Lung (tissue), 16 donors: ENCODE results near the gene GJB1. TPM values are rescaled to one million over a fixed set of nuclear protein-coding genes. Genes with fewer than 3 reads are reported as not detected.

ENCODE experiments used
- ATAC-seq: fragments of 200-7000 bp; cut with Tn5 transposase; one replicate; pipeline ENCODE4 v1.9.1; 2020; ENCODE audit warnings: moderate number of reproducible peaks; ENCODE audit not compliant: insufficient read depth, low FRiP score
- DNase-seq, 3 donors: peaks; one replicate each; pipeline ENCODE4 v3.0.0-alpha.2; 2013 to 2017
- H3K27ac ChIP-seq, 2 donors: one replicate each; pipeline ENCODE4 v1.5.1; 2013; ENCODE audit warnings: mild to moderate bottlenecking in 2 of 2, moderate library complexity in 2 of 2, control low read depth in 1 of 2, inconsistent platforms in 1 of 2, low read depth in 1 of 2, low read length in 1 of 2
- H3K27me3 ChIP-seq, 3 donors: one replicate each; pipeline ENCODE4 v1.5.1; 2013; ENCODE audit warnings: low read length in 2 of 3; ENCODE audit not compliant: control insufficient read depth in 3 of 3, insufficient read depth in 3 of 3
- H3K36me3 ChIP-seq, 4 donors: one replicate each; pipeline ENCODE4 v1.5.1; 2013; ENCODE audit warnings: low read length in 4 of 4, mild to moderate bottlenecking in 1 of 4, moderate library complexity in 1 of 4; ENCODE audit not compliant: control insufficient read depth in 4 of 4, insufficient read depth in 4 of 4
- H3K4me1 ChIP-seq, 5 donors: one replicate each; pipeline ENCODE4 v1.5.1; 2013; ENCODE audit warnings: low read length in 5 of 5, mild to moderate bottlenecking in 2 of 5, moderate library complexity in 1 of 5; ENCODE audit not compliant: control insufficient read depth in 5 of 5, insufficient read depth in 5 of 5
- H3K4me3 ChIP-seq: one replicate; pipeline ENCODE4 v1.5.1; 2013; ENCODE audit warnings: mild to moderate bottlenecking, control low read depth, moderate library complexity
- H3K9ac ChIP-seq, 2 donors: one replicate each; pipeline ENCODE4 v1.5.1; 2013; ENCODE audit warnings: low read length in 2 of 2, control low read depth in 1 of 2; ENCODE audit not compliant: insufficient read depth in 1 of 2
- H3K9me3 ChIP-seq, 4 donors: one replicate each; pipeline ENCODE4 v1.5.1; 2013; ENCODE audit warnings: low read length in 3 of 4, mild to moderate bottlenecking in 1 of 4, moderate library complexity in 1 of 4; ENCODE audit not compliant: control insufficient read depth in 4 of 4, insufficient read depth in 3 of 4
- WGBS, 2 donors: extraction: QIAGEN DNeasy Blood & Tissue Kit; methylation state at CpG; one replicate each; pipeline ENCODE4 v1.1.7; 2013; 5-methylcytosine and 5-hydroxymethylcytosine counted together
- long read RNA-seq, 5 donors: transcript quantifications; one replicate each; lab custom pipeline, GENCODE V29; 2026
- polyA plus RNA-seq, 2 donors: library from polyadenylated mRNA; stranded (reverse); fragments of 200-250 nt; gene quantifications; one replicate each; pipeline ENCODE4 v1.2.1, GENCODE V29; 2013
- total RNA-seq, 2 donors: library from RNA; depleted of rRNA in 1 of 2; stranded (reverse); fragments of >200 nt in 1 of 2; gene quantifications; one replicate each; pipeline ENCODE4 v1.2.1, GENCODE V29; 2014 to 2021
- TF ChIP-seq, protein P1 (sequence below): IDR thresholded peaks from 2 replicates; pipeline ENCODE4 v1.5.1; 2012; ENCODE audit warnings: mild to moderate bottlenecking; ENCODE audit errors: control extremely low read depth, extremely low read depth
- donor health status: control.
- donor health status: control.
- donor health status: Bipolar disorder and iron deficiency.
- donor health status: healthy.
- donor health status: DM: yes; HTN: yes; CAD: no.

The GJB1 gene
- 1 to 10 TPM in 1 of 2 donors, not detected in 1; 3.7 TPM for total RNA-seq
- polyA plus RNA-seq, result 1 to 10 TPM in 1 of 2 donors, under 1 TPM in 1; 0.42 to 2.9 TPM
- long read RNA-seq, donor 1, partial matches to known transcripts, result 0 of 4 reads
- long read RNA-seq, donor 1, other reads (novel, unspliced or antisense), result 0 of 4 reads
- long read RNA-seq, donor 2, partial matches to known transcripts, result 0 of 2 reads
- long read RNA-seq, donor 2, other reads (novel, unspliced or antisense), result 0 of 2 reads
- long read RNA-seq, donor 3, partial matches to known transcripts, result 0 of 1 reads
- long read RNA-seq, donor 3, other reads (novel, unspliced or antisense), result 0 of 1 reads
- long read RNA-seq, donor 4, partial matches to known transcripts, result 0 of 2 reads
- long read RNA-seq, donor 4, other reads (novel, unspliced or antisense), result 0 of 2 reads
- long read RNA-seq, donor 5, partial matches to known transcripts, result 0 of 4 reads
- long read RNA-seq, donor 5, other reads (novel, unspliced or antisense), result 0 of 4 reads

DNA sequence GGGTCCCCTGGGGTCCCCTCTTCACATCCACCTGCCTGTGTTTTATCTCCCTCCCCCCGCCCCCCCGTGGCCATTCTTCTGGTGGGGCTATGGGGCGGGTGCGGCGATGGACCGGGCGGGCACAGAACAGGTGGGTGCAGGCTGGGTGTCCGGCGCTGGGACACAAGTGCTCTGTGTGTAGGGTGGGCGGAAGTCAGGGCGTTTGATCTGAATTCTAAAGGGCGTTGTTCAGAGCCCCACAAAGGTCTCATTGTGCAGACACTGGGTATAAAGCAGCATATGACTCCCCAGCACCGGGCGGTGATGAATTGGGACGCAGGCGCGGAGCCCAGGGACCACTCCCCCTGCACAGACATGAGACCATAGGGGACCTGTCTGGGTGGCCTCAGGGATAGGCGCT lies at the start of gene GJB1:
TSS of gene GJB1 (plus strand) at position 296 of the 400 bp plus-strand sequence. CDS start 484 bp downstream, outside the sequence.
- Histone ChIP-seq H3K27me3 (no peaks in the 10 kb centered on the region), H3K27ac (no peak within 1 kb of the TSS), H3K4me3 (no peak within 1 kb of the TSS), H3K4me1 (no peaks in the 10 kb centered on the region), H3K36me3 (no peaks in the 10 kb centered on the region), H3K9me3 (no peaks in the 10 kb centered on the region), H3K9ac (no peak within 1 kb of the TSS)
- WGBS, 2 donors, result 80 to 90% methylated on average over 11 to 18 of the region's 18 CpGs
- DNase-seq (no peak), ATAC-seq (no peak)
- TF ChIP-seq, protein P1, sequence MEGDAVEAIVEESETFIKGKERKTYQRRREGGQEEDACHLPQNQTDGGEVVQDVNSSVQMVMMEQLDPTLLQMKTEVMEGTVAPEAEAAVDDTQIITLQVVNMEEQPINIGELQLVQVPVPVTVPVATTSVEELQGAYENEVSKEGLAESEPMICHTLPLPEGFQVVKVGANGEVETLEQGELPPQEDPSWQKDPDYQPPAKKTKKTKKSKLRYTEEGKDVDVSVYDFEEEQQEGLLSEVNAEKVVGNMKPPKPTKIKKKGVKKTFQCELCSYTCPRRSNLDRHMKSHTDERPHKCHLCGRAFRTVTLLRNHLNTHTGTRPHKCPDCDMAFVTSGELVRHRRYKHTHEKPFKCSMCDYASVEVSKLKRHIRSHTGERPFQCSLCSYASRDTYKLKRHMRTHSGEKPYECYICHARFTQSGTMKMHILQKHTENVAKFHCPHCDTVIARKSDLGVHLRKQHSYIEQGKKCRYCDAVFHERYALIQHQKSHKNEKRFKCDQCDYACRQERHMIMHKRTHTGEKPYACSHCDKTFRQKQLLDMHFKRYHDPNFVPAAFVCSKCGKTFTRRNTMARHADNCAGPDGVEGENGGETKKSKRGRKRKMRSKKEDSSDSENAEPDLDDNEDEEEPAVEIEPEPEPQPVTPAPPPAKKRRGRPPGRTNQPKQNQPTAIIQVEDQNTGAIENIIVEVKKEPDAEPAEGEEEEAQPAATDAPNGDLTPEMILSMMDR, result no peak

DNA sequence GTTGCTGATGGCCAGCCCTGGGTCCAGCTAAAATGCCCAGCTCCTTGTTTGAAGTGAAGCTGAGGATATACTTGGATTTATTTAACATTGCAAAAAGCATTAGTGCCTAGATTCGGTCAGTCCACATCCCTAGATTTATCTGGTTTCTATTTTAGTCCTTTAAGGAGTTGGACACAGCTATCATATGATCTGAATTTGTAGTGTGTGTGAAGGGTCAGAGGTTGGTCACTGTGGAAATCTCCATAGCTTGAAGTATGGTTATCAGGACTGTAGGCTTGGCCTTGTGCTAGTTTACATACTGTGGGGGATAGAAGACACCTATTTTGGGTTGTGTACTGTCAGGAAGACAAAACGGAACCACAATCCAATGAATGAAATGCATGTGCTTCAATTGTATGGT lies 49.6 kb upstream of the GJB1 start:
- DNase-seq (no peak), ATAC-seq (no peak)
- Histone ChIP-seq H3K27ac (no peak overlapping the region), H3K4me3 (no peak overlapping the region), H3K9me3 (no peaks in the 10 kb centered on the region), H3K27me3 (no peaks in the 10 kb centered on the region), H3K36me3 (no peaks in the 10 kb centered on the region), H3K4me1 (peaks cover 0 to 4% (median 0%) of the 10 kb centered on the region in 5 donors), H3K9ac (no peak overlapping the region)
- TF ChIP-seq, protein P1, result no peak
- WGBS, 2 donors, result 70 to 95% methylated on average over 2 of the region's 2 CpGs

DNA sequence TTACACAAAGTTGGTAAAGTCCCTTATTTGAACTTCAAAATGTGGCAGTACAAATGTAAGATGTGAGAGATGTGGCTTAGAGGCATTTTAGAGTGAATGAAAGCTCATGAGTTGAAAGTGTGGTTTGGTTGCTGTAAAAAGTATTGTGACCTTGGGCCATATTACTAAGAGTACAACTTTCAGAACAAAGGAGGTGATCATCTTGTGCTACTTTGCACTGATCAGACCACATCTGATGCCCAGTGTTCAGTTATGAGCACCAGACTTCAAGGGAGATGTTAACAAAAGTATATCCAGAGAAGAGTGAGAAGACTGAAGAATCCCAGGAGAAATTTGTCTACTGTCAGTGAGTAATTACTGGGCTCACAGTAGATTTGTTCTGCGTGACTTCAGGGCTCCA lies 48.2 kb upstream of the GJB1 start:
- TF ChIP-seq, protein P1, result no peak
- 76 to 94% methylated on average over 1 of the region's 1 CpG for WGBS, 2 donors
- Histone ChIP-seq H3K9me3 (no peaks in the 10 kb centered on the region), H3K4me1 (peaks cover 0 to 4% (median 0%) of the 10 kb centered on the region in 5 donors), H3K27ac (no peak overlapping the region), H3K4me3 (no peak overlapping the region), H3K27me3 (no peaks in the 10 kb centered on the region), H3K9ac (no peak overlapping the region), H3K36me3 (no peaks in the 10 kb centered on the region)
- DNase-seq (no peak), ATAC-seq (no peak)
